Activated CD4-positive, alpha-beta T cell treated with anti-CD3 and anti-CD28 coated beads, Interleukin-2, amount 10 ng/mL, durations not matched to agents 24 days and 14 days (primary cell): ENCODE data around the gene SOX8. TPM values are rescaled to one million over a fixed set of nuclear protein-coding genes. Genes with fewer than 3 reads are reported as not detected.

ENCODE experiments used
- DNase-seq: peaks from one replicate; pipeline ENCODE4 v3.0.0; 2022
- H3K27ac Mint-ChIP-seq: one replicate; pipeline ENCODE4 v1.8.0; 2022; ENCODE audit warnings: mild to moderate bottlenecking, mixed read lengths
- H3K27me3 Mint-ChIP-seq: one replicate; pipeline ENCODE4 v1.8.0; 2022; ENCODE audit warnings: mixed read lengths
- H3K36me3 Mint-ChIP-seq: one replicate; pipeline ENCODE4 v1.8.0; 2022; ENCODE audit warnings: low read depth, mild to moderate bottlenecking, mixed read lengths
- H3K4me1 Mint-ChIP-seq: one replicate; pipeline ENCODE4 v1.8.0; 2021; ENCODE audit warnings: mixed read lengths
- H3K4me3 Mint-ChIP-seq: one replicate; pipeline ENCODE4 v1.8.0; 2022; ENCODE audit warnings: mild to moderate bottlenecking, moderate library complexity, mixed read lengths
- H3K9me3 Mint-ChIP-seq: one replicate; pipeline ENCODE4 v1.8.0; 2021; ENCODE audit warnings: mixed read lengths
- intact Hi-C: fragments of 100-400 bp; cut with micrococcal nuclease; formaldehyde crosslinking; loops from one replicate; pipeline ENCODE4 v1.15.1; 2023
- total RNA-seq: library from RNA; stranded (reverse); gene quantifications from 2 replicates; pipeline ENCODE4 v1.2.3, GENCODE V29; 2022

The SOX8 gene
- total RNA-seq, 1 donor from 2014 or later: 0.77 TPM

DNA sequence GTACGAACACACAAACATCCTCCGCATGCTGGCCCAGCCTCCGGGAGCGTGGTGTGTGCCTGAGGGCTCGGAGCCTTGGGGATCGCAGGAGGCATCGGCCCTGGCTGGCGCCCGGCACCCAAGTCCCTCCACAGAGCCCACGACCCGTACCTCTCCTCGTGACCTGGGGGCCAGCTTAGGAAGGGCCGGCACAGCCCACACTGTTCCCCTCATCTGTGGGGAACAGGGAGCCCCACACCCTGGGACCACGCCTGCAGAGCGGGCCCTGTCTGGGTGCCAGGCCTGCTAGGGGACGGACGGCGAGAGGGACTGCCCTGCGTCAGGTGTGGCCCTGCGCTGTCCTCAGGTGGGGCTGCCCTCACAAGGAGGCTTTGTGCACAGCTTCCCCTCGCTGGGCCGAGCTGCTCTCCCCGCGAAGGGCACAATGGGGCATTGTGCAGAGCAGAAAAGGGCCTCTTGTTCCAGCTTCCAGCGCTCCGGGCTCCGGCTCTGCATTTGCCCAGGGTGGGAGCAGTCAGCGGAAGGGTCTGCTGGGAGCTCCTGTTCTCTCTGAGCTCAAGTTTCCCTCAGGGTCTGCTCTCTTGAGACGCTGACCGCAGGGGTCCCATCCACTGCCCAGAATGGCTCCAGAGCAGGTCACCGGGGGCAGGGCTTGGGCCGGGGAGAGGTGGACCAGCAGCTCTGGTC lies 9.1 kb upstream of the SOX8 start:
- intact Hi-C loops: no loop called here
- H3K36me3 Mint-ChIP-seq: peaks cover 4% of the 10 kb centered on the region
- H3K4me1 Mint-ChIP-seq: peaks cover 11% of the 10 kb centered on the region
- no peak overlapping the region for H3K4me3 Mint-ChIP-seq
- no peak overlapping the region for H3K27ac Mint-ChIP-seq
- H3K9me3 Mint-ChIP-seq: no peaks in the 10 kb centered on the region
- H3K27me3 Mint-ChIP-seq: peaks cover 7% of the 10 kb centered on the region
- DNase-seq: no peak

DNA sequence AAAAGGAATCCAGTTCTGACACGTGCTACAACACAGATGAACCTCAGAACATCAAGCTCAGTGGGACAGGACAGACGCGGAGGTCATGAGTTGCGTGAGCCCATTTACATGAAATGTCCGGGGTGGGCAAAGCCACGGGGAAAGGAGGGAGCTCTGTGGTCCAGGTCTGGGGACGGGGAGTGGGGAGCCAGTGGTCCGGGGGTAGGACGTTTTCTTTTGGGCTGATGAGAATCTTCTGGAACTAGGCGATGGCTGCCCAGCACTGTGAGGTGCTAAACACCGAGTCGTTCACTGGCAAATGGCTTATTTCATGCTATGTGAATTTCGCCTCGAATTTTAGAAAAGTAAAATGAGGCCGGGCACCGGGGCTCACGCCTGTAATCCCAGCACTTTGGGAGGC lies 8.2 kb upstream of the SOX8 start:
- Mint-ChIP-seq H3K27me3 (peaks cover 12% of the 10 kb centered on the region), H3K27ac (no peak overlapping the region), H3K4me3 (no peak overlapping the region), H3K4me1 (peaks cover 12% of the 10 kb centered on the region), H3K36me3 (peaks cover 2% of the 10 kb centered on the region), H3K9me3 (no peaks in the 10 kb centered on the region)
- intact Hi-C loops: no loop called here
- DNase-seq: no peak

DNA sequence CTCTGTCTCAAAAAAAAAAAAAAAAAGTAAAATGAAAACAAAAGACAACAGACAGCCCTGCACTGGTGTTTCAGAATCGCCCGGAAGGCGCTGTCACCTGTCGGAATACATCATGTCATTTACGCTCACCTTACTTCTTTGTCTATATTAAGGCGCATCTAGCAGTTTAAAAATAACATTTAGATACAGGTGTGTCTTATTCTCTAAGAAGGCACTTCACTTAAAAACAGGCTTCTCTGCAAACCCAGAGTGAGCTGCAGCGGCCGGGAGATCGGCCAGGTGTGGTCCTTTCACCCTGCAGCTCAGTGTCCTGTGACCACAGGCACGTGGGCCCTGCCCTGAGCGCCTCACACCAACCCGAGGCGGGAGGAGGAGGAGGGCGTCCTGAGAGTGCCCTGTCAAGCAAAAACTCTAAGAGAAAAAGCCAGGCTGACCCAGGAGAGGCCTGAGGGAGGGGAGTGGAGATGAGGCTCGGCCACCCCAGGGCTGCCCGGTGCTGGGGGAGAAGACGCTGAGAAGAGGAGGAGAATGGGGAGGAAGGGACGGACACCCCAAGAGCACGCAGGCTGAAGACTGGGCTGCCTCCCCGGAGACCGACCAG lies 7.5 kb upstream of the SOX8 start:
- Mint-ChIP-seq H3K4me3 (no peak overlapping the region), H3K9me3 (no peaks in the 10 kb centered on the region), H3K27ac (no peak overlapping the region), H3K4me1 (peaks cover 9% of the 10 kb centered on the region), H3K27me3 (peaks cover 16% of the 10 kb centered on the region), H3K36me3 (no peaks in the 10 kb centered on the region)
- intact Hi-C loops: no loop called here
- DNase-seq: no peak

DNA sequence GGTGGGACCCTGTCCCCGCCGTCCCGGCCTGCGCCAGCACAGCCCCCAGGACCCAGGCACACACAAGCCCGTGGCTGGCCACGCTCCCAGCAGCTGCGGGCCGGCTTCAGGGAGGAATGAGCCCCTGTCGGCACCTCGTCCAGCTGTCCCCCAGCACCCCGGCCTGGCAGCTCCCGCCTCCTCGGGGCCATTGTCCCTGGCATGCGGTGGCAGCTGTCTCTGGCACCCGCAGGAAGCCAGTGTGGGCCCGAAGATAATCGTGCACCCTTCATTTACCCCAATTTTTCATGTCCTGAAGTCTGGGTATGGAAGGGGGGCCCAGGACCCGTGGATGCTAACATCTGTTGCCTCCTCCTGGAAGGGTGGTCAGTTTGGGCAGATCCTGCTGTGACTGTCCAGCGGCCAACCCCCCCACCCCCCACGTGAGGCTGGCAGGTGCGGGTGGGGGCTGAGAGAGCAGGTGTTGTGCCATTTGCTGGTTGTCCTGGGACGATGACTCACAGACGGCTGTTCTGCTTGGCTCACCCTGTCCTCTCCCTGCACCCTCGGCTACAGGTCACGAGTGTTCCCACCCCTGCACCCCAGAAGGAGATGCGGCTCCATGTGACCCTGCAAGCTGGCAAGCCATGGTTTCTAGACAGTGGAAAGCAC lies 6.8 kb upstream of the SOX8 start:
- Mint-ChIP-seq H3K27me3 (peaks cover 20% of the 10 kb centered on the region), H3K4me1 (peaks cover 7% of the 10 kb centered on the region), H3K9me3 (no peaks in the 10 kb centered on the region), H3K27ac (no peak overlapping the region), H3K36me3 (no peaks in the 10 kb centered on the region), H3K4me3 (no peak overlapping the region)
- DNase-seq: no peak
- intact Hi-C loops: no loop called here

DNA sequence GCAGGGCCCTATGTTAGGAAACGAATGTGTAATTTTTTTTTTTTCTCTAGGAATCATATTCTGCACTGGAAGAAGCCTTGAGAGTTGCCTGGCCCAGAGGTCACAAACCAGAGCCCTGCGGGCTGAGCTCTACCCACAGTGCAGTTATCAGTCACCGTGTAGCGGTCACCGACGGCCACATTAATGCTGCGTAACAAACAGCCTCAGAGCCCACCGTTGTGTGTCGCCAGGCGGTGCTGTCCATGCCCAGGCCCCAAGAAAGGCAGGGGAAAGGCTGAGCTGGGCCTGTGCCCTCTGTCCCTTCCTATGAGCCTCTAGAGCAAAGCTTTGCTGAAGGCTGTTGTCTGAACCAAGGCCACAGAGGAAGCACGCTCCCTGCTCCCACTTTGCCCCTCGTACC lies 6.3 kb upstream of the SOX8 start:
- Mint-ChIP-seq H3K27me3 (peaks cover 22% of the 10 kb centered on the region), H3K9me3 (no peaks in the 10 kb centered on the region), H3K36me3 (no peaks in the 10 kb centered on the region), H3K4me1 (peaks cover 7% of the 10 kb centered on the region), H3K27ac (no peak overlapping the region), H3K4me3 (no peak overlapping the region)
- no peak for DNase-seq
- intact Hi-C loops: no loop called here

DNA sequence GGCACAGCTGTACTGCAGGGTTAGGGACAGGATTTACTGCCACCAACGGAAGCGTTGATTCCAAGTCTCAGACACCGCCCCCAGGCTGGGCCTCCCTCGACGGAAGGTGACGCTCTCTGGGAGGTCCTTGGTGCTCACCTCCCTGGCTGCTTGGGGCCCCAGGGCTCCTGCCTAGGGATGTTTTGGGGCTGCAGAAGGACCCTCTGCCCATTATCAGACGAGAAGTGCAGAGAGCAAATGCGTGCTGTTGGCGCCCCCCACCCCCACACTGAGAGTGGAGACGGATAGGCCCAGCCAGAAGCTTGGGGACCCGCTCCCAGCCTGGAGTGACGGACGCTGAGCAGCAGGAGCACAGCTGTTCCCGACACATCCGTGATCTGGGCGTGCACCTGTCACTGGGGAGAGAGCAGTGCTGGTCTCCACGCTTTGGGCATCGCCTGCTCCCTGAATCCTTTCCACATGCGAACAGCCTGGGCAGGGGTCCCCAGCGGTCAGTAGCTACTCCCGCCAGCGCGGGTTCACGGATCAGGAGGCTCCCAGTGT lies 5.1 kb upstream of the SOX8 start:
- H3K4me3 Mint-ChIP-seq: no peak overlapping the region
- H3K27me3 Mint-ChIP-seq: peaks cover 24% of the 10 kb centered on the region
- intact Hi-C loops: no loop called here
- H3K36me3 Mint-ChIP-seq: no peaks in the 10 kb centered on the region
- DNase-seq: peak; percentile 74
- H3K9me3 Mint-ChIP-seq: no peaks in the 10 kb centered on the region
- H3K4me1 Mint-ChIP-seq: peaks cover 7% of the 10 kb centered on the region
- no peak overlapping the region for H3K27ac Mint-ChIP-seq

DNA sequence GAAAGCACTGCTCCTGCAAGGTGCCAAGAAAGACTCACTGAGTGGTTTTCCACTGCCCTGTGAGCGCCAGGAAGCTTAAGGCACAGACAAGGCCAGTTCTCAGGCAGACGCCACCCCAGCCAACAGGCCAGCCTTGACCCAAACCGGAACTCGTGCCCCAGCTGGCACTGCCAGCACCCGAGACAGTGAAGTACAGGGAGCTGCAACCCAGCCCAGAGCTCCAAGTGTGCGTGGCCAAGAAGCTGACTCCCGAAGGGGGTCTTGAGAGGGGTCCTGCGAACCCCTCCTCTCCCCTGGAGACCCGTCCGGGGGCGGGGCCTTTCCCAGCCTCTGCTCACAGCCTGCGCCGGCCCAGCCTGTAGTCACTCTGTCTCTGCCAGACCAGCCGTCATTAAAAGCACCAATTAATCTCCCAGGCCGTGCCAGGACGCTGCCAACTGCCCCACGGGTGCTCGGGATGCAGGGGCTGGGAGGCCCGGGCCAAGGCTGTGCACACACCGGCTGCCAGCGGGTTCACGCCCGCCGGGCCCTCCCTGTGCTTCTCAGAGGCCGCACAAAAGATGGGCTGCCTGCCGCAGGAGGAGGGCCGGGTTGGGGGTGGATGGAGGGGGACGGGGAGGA lies 4.4 kb upstream of the SOX8 start:
- peaks cover 4% of the 10 kb centered on the region for H3K4me1 Mint-ChIP-seq
- DNase-seq: no peak
- H3K27me3 Mint-ChIP-seq: peaks cover 19% of the 10 kb centered on the region
- H3K9me3 Mint-ChIP-seq: no peaks in the 10 kb centered on the region
- H3K4me3 Mint-ChIP-seq: no peak overlapping the region
- H3K27ac Mint-ChIP-seq: no peak overlapping the region
- intact Hi-C loops: no loop called here
- H3K36me3 Mint-ChIP-seq: no peaks in the 10 kb centered on the region

DNA sequence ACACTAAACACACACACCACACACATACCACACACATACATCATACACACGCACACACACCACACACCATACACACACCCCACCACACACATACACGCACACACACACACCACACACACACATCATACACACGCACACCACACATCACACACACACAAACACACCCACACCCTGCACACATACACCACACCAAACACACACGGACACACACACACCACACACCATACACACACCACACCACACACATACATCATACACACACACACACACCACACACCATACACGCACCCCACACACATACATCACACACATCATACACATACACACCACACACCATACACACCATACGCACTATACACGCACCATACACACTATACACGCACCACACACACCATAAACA lies 3.7 kb upstream of the SOX8 start:
- Mint-ChIP-seq H3K4me1 (peaks cover 4% of the 10 kb centered on the region), H3K36me3 (no peaks in the 10 kb centered on the region)
- intact Hi-C loops: no loop called here

DNA sequence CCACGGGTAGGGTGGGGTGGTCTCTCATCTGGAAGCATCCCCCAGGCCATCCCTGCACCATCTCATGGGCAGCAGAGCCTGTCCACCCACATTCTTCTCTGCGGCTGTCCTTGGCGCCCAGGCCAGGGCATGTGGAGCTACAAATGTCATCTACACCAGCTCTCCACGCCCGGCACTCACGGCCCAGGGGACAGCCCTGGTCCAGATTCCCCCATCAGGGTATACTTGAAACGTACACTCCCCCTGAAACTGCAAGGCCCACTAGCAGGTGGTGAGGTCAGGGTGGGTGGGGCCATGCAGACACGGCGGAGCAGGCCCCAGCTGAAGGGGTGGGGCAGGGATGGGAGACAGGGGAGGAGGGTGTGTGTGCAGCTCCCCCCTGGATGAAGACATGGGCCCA lies 3.2 kb upstream of the SOX8 start:
- intact Hi-C loops: no loop called here
- H3K27me3 Mint-ChIP-seq: peaks cover 24% of the 10 kb centered on the region

More for the DNA sequence above, 3.7 kb upstream of the SOX8 start:
- peaks cover 22% of the 10 kb centered on the region for H3K27me3 Mint-ChIP-seq
- no peak for DNase-seq
- peak overlapping the region; percentile 2 for H3K27ac Mint-ChIP-seq
- H3K4me3 Mint-ChIP-seq: no peak overlapping the region
- no peaks in the 10 kb centered on the region for H3K9me3 Mint-ChIP-seq

DNA sequence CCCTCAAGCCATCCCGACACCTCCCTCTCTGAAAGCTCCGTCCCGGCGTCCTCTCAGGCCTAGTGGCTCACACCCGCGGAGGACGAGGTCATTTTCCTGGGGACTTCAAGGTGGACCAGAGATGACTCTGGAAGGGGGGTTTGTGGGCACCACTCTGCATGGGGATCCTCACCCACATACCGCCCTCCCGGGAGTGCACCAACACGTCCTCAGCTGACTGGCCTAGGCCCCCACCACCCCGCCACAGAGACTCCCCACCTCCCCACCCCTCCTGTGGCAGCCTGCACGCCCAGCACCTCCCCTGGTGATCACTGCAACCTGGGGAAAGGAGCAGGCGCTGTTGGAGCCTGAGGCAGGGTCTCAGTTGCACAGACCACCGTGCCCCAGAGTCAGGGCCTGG lies 2.4 kb upstream of the SOX8 start:
- H3K27me3 Mint-ChIP-seq: peaks cover 24% of the 10 kb centered on the region
- no peak overlapping the region for H3K4me3 Mint-ChIP-seq
- no peak overlapping the region for H3K27ac Mint-ChIP-seq
- no peaks in the 10 kb centered on the region for H3K9me3 Mint-ChIP-seq
- DNase-seq: no peak
- intact Hi-C loops: no loop called here
- H3K36me3 Mint-ChIP-seq: no peaks in the 10 kb centered on the region
- H3K4me1 Mint-ChIP-seq: peaks cover 4% of the 10 kb centered on the region

More for the DNA sequence above, 3.2 kb upstream of the SOX8 start:
- Mint-ChIP-seq H3K27ac (no peak overlapping the region), H3K36me3 (no peaks in the 10 kb centered on the region), H3K4me3 (no peak overlapping the region), H3K9me3 (no peaks in the 10 kb centered on the region), H3K4me1 (peaks cover 4% of the 10 kb centered on the region)
- no peak for DNase-seq

DNA sequence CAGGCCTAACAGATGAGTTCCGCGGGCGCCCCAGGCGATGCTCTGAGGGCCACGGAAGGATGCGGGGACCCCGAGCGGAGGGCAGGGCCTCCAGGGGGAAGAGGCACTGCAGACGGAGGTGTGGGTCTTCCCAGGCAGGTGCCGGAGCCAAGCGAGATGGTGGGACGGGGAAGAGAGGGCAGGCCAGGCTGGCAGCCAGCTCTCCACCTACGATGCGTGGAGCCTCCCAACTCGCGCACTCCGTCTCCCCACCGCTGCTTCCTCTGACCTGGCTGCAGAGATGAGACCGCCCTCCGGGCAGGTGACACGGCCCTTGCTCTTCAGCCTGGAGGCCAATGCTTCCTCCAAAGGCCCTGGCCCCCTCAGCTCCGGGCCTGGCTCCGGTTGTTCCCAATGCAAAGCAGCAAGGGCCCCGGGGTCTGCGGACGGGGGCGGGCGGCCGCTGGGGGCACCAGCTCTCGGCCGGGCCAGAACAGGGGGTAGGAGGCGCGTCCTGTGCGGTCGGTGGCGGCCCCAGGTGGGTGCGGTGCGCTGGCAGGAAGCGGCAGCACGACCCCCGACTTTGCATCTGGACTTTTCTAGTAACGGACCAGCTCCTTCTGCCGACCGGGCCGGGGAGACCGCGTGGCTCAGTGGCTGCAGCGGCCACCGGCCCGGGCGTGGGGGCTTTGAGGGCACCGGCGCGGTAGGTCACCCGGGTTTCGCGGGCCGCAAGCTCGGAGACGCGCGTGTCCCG lies 1.5 kb upstream of the SOX8 start:
- Mint-ChIP-seq H3K36me3 (no peaks in the 10 kb centered on the region), H3K9me3 (no peaks in the 10 kb centered on the region), H3K27me3 (peaks cover 24% of the 10 kb centered on the region), H3K4me3 (peak overlapping the region; percentile 10), H3K4me1 (peaks cover 4% of the 10 kb centered on the region), H3K27ac (no peak overlapping the region)
- intact Hi-C loops: no loop called here
- DNase-seq: no peak

DNA sequence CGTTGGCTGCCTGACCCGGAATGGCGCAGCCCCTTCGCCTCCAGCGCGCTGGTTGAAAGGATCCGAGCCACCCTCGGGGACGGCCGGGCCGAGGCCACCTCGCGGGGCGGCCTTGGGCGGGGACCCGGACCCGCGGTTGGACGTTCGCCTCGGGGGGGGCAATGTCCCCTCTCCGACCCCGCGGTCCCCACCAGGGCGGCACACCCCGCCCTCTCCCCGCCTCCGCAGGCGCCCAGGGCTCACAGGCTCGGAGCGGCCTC lies 1.0 kb upstream of the SOX8 start:
- H3K4me3 Mint-ChIP-seq: no peak overlapping the region
- peaks cover 4% of the 10 kb centered on the region for H3K4me1 Mint-ChIP-seq
- intact Hi-C loops: no loop called here
- no peak for DNase-seq
- H3K36me3 Mint-ChIP-seq: no peaks in the 10 kb centered on the region
- peaks cover 24% of the 10 kb centered on the region for H3K27me3 Mint-ChIP-seq
- no peak overlapping the region for H3K27ac Mint-ChIP-seq
- H3K9me3 Mint-ChIP-seq: no peaks in the 10 kb centered on the region

DNA sequence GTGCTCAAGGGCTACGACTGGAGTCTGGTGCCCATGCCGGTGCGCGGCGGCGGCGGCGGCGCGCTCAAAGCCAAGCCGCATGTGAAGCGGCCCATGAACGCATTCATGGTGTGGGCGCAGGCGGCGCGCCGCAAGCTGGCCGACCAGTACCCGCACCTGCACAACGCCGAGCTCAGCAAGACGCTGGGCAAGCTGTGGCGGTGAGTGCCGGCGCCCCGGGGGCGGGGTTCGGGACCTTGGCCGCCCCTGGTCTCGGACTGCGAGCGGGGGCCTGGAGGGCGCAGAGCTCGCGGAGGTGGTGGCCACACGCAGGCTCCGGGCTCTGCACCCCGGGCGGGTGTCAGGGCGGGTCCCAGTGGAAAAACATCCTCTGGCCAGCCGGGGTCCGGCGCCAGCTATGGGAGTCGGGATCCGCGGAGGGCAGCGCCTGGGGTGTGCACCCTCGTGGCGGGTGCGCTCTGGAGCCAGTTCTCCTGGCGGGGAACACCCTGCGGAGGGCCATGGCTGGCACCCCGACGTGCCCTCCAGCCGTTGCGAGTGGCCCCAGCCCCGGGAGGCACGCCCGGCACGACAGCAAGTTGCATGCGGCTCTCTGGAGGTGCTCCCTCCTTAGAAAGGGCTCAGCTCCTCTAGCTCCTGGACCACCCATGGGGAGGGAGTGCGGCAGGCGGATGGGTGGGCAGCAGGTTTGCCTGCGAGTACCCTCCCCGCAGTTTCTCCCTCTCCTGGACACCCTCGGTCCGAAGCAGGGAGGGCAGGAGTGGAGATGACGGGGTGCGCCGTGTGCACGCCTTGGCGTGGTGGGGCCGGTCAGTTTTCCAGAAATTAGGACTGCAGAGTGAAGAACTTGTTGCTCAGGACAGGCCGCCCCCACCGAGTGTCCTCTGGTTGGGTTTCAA lies 824 bp downstream of the SOX8 start:
- DNase-seq: no peak
- peaks cover 4% of the 10 kb centered on the region for H3K4me1 Mint-ChIP-seq
- H3K36me3 Mint-ChIP-seq: no peaks in the 10 kb centered on the region
- H3K9me3 Mint-ChIP-seq: no peaks in the 10 kb centered on the region
- intact Hi-C loops: no loop called here
- peak overlapping the region; percentile 49 for H3K4me3 Mint-ChIP-seq
- peaks cover 24% of the 10 kb centered on the region for H3K27me3 Mint-ChIP-seq
- no peak overlapping the region for H3K27ac Mint-ChIP-seq
